Keratinocyte (primary cell): ENCODE results near the gene NUP85. TPM values are rescaled to one million over a fixed set of nuclear protein-coding genes. Genes with fewer than 3 reads are reported as not detected.
"Not testable (repeated sequence)": the region's sequence is repeated elsewhere in the genome, so short reads cannot be mapped to it uniquely, and the experiment has no call there.

Experiments used
- DNase-seq: peaks from one replicate; pipeline ENCODE4 v3.0.0-alpha.2; 2011; ENCODE audit warnings: low read depth, missing footprints, low spot score
- FAIRE-seq: peaks from 2 replicates; lab custom pipeline; 2011; peaks lifted over from hg19 to GRCh38; lab: Jason Lieb, UNC
- H2AFZ ChIP-seq: 2 replicates; pipeline ENCODE4 v1.6.0; 2012; ENCODE audit warnings: low read length, control low read depth, inconsistent platforms; ENCODE audit not compliant: control insufficient read depth
- H3K27ac ChIP-seq: 2 replicates; pipeline ENCODE4 v1.5.1; 2011; ENCODE audit warnings: low read length; ENCODE audit not compliant: control insufficient read depth, insufficient read depth
- H3K27me3 ChIP-seq: 3 replicates; pipeline ENCODE4 v1.6.0; 2011; ENCODE audit warnings: low read length; ENCODE audit not compliant: control insufficient read depth, insufficient read depth; ENCODE audit errors: extremely low read depth
- H3K36me3 ChIP-seq, 2 experiments: 2 replicates in 1 of 2; 3 replicates in 1 of 2; pipeline ENCODE4 v1.5.1; 2011; ENCODE audit warnings: low read length in 2 of 2, mild to moderate bottlenecking in 1 of 2; ENCODE audit not compliant: control insufficient read depth in 2 of 2, insufficient read depth in 2 of 2; ENCODE audit errors: extremely low read depth in 1 of 2
- H3K4me1 ChIP-seq: 3 replicates; pipeline ENCODE4 v1.5.1; 2011; ENCODE audit warnings: low read length; ENCODE audit not compliant: control insufficient read depth, insufficient read depth; ENCODE audit errors: extremely low read depth
- H3K4me2 ChIP-seq: 3 replicates; pipeline ENCODE4 v1.6.0; 2011; ENCODE audit warnings: low read depth, low read length; ENCODE audit not compliant: control insufficient read depth, insufficient read depth; ENCODE audit errors: extremely low read depth
- H3K4me3 ChIP-seq, 3 experiments: fragments of 200-600 bp in 1 of 3; sonication (generic) in 1 of 3; 2 replicates in 2 of 3; 3 replicates in 1 of 3; pipeline ENCODE4 v1.5.1; 2011 to 2016; ENCODE audit warnings: low read length in 3 of 3, mild to moderate bottlenecking in 3 of 3, control low read depth in 2 of 3, inconsistent platforms in 1 of 3, low read depth in 1 of 3, mixed read lengths in 1 of 3, mixed run types in 1 of 3, moderate library complexity in 1 of 3; ENCODE audit not compliant: control insufficient read depth in 2 of 3, insufficient read depth in 2 of 3; ENCODE audit errors: extremely low read depth in 1 of 3
- H3K79me2 ChIP-seq: 2 replicates; pipeline ENCODE4 v1.6.0; 2012; ENCODE audit warnings: low read length; ENCODE audit not compliant: control insufficient read depth, insufficient read depth
- H3K9ac ChIP-seq: 3 replicates; pipeline ENCODE4 v1.6.0; 2011; ENCODE audit warnings: low read length; ENCODE audit not compliant: control insufficient read depth, insufficient read depth; ENCODE audit errors: extremely low read depth
- H3K9me1 ChIP-seq: 3 replicates; pipeline ENCODE4 v1.6.0; 2011; ENCODE audit warnings: low read length; ENCODE audit not compliant: control insufficient read depth, insufficient read depth; ENCODE audit errors: extremely low read depth
- H3K9me3 ChIP-seq: 2 replicates; pipeline ENCODE4 v1.5.1; 2012; ENCODE audit warnings: low read depth, low read length; ENCODE audit not compliant: control insufficient read depth
- H4K20me1 ChIP-seq: 3 replicates; pipeline ENCODE4 v1.6.0; 2011; ENCODE audit warnings: low read length; ENCODE audit not compliant: control insufficient read depth, insufficient read depth; ENCODE audit errors: extremely low read depth
- EZH2 ChIP-seq: IDR thresholded peaks from one replicate; pipeline ENCODE4 v1.6.1; 2012; ENCODE audit warnings: inconsistent platforms, mild to moderate bottlenecking, low read length, moderate library complexity
- dilution Hi-C: fragments of 300-500 bp; cut with MboI; formaldehyde crosslinking; loops from one replicate; pipeline ENCODE4 v1.7.0; 2020; ENCODE audit warnings: low sequenced_read_pairs; ENCODE audit not compliant: extremely low pct_ligation_motif_present
- polyA plus RNA-seq, 5 experiments: library from polyadenylated mRNA; depleted of rRNA in 3 of 5; stranded (reverse) in 3 of 5; stranded (forward) in 1 of 5; unstranded in 1 of 5; fragments of >200 nt; gene quantifications; 1 replicate in 1 of 5; 2 replicates in 3 of 5; 3 replicates in 1 of 5; pipeline versions ENCODE4 v1.2.1 to v1.2.3, GENCODE V29; 2011 to 2012; ENCODE audit warnings: missing spikeins in 2 of 5, low read depth in 1 of 5, low replicate concordance in 1 of 5
- TF ChIP-seq, protein P1 (sequence below), 3 experiments: IDR thresholded peaks in 1 of 3; conservative IDR thresholded peaks in 1 of 3; optimal IDR thresholded peaks in 1 of 3; 2 replicates in 2 of 3; 3 replicates in 1 of 3; pipeline versions ENCODE3 to v1.5.1; 2011; ENCODE audit warnings: low read length in 3 of 3, mild to moderate bottlenecking in 3 of 3, moderate library complexity in 2 of 3, control low read depth in 1 of 3, inconsistent platforms in 1 of 3; ENCODE audit not compliant: insufficient read depth in 2 of 3; ENCODE audit errors: extremely low read depth in 1 of 3

Gene NUP85
- polyA plus RNA-seq, 1 donor (not counting 4 experiments of a cell fraction or from before 2014, with no cell fraction given): 64.4 TPM

DNA sequence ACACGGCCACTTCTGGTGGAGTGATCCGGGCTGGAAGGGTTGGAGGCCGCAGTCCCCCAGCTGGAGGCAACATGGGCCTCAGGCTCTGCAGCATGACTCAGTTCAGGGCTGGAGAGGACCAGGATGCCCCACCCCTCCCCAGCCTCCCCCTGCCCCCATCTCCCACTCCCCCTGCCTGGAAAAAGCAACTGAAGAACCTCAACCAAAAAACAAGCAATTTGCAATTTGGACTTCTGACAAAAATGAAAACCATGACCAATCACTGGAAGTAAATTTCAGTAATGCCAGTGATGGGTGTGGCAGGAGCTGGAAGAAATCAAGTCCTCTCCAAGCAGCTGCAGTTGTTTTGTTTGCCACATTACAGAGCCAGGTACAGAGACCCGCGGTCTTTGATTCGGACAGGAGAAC, 72.2 kb downstream of the NUP85 start:
- Histone ChIP-seq H3K9me3 (no peaks in the 10 kb centered on the region), H3K27ac (no peak overlapping the region), H2AFZ (no peak overlapping the region), H3K27me3 (no peaks in the 10 kb centered on the region), H3K4me2 (no peak overlapping the region), H3K4me1 (peaks cover 5% of the 10 kb centered on the region), H3K4me3 (no peak overlapping the region), H3K9ac (no peak overlapping the region), H3K79me2 (no peaks in the 10 kb centered on the region), H4K20me1 (no peaks in the 10 kb centered on the region), H3K36me3 (peaks cover 6 to 12% of the 10 kb centered on the region in 2 experiments), H3K9me1 (peaks cover 2% of the 10 kb centered on the region)
- DNase-seq (no peak), FAIRE-seq (no peak)
- dilution Hi-C loops: no loop called here
- TF ChIP-seq, protein P1, sequence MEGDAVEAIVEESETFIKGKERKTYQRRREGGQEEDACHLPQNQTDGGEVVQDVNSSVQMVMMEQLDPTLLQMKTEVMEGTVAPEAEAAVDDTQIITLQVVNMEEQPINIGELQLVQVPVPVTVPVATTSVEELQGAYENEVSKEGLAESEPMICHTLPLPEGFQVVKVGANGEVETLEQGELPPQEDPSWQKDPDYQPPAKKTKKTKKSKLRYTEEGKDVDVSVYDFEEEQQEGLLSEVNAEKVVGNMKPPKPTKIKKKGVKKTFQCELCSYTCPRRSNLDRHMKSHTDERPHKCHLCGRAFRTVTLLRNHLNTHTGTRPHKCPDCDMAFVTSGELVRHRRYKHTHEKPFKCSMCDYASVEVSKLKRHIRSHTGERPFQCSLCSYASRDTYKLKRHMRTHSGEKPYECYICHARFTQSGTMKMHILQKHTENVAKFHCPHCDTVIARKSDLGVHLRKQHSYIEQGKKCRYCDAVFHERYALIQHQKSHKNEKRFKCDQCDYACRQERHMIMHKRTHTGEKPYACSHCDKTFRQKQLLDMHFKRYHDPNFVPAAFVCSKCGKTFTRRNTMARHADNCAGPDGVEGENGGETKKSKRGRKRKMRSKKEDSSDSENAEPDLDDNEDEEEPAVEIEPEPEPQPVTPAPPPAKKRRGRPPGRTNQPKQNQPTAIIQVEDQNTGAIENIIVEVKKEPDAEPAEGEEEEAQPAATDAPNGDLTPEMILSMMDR (optimal IDR thresholded peaks at IDR 0.05 in 1 of 3, IDR thresholded peaks at IDR 0.05 in 1 of 3, conservative IDR thresholded peaks at IDR 0.05 in 1 of 3; ENCODE audit: extremely low read depth in 1 of 3, insufficient read depth in 2 of 3, low read length in 3 of 3): no peak
- TF ChIP-seq EZH2: no peak

DNA sequence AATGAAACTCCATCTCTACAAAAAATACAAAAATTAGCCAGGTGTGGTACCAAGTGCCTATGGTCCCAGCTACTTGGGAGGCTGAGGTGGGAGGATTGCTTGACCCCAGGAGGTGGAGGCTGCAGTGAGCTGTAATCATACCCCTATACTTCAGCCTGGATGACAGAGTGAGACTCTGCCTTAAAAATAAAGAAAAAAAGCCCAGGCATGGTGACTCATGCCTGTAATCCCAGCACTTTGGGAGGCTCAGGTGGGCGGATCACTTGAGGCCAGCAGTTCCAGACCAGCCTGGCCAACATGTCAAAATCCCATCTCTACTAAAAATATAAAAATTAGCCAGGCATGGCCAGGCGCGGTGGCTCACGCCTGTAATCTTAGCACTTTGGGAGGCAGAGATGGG, 74.7 kb downstream of the NUP85 start:
- H3K9ac ChIP-seq, H3K79me2 ChIP-seq, H3K27ac ChIP-seq, dilution Hi-C loops, H3K4me1 ChIP-seq, H3K36me3 ChIP-seq, H4K20me1 ChIP-seq, H3K9me3 ChIP-seq, FAIRE-seq, DNase-seq, H3K4me3 ChIP-seq, H3K4me2 ChIP-seq, H2AFZ ChIP-seq, H3K27me3 ChIP-seq, H3K9me1 ChIP-seq: not testable (repeated sequence)

DNA sequence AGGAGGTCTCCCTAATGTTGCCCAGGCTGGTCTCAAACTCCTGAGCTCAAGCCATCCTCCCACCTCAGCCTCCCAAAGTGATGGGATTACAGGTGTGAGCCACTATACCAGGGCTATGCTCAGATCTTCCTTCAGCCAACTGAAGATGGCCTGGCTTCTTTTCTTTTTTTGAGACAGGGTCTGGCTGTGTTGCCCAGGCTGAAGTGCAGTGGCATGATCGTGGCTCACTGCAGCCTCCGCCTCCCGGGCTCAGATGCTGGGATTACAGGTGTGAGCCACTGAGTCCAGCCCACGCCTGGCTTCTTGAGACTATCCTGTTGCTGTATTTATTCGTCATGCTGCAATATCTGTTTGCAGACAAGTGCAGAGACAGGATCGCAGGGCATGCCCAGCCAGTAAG, 79.6 kb downstream of the NUP85 start:
- Histone ChIP-seq H3K36me3 (peaks cover 3 to 10% of the 10 kb centered on the region in 2 experiments), H3K27ac (no peak overlapping the region), H3K4me2 (no peak overlapping the region), H2AFZ (no peak overlapping the region), H3K9me1 (no peaks in the 10 kb centered on the region), H3K27me3 (no peaks in the 10 kb centered on the region), H3K79me2 (peaks cover 7% of the 10 kb centered on the region), H3K9me3 (no peaks in the 10 kb centered on the region), H3K9ac (no peak overlapping the region), H3K4me3 (no peak overlapping the region), H4K20me1 (no peaks in the 10 kb centered on the region), H3K4me1 (peaks cover 10% of the 10 kb centered on the region)
- DNase-seq (no peak), FAIRE-seq (no peak)
- TF ChIP-seq, protein P1 (optimal IDR thresholded peaks at IDR 0.05 in 1 of 3, IDR thresholded peaks at IDR 0.05 in 1 of 3, conservative IDR thresholded peaks at IDR 0.05 in 1 of 3; ENCODE audit: extremely low read depth in 1 of 3, insufficient read depth in 2 of 3, low read length in 3 of 3): no peak
- TF ChIP-seq EZH2: no peak
- dilution Hi-C loops: no loop called here
